ENCODE measurements around the gene GNPTAB.

GRCh38 chr12:101852998-101853397 is 22.2 kb upstream of the GNPTAB start:
- TF ChIP-seq CTCF (IDR thresholded peaks at IDR 0.05): no peak
- TF ChIP-seq POLR2A (IDR thresholded peaks at IDR 0.05): no peak
